NCI-H128 (cell line): ENCODE data around the gene COMMD10.

Experiments used
- DNase-seq: peaks from one replicate; lab custom pipeline; 2025; ENCODE audit not compliant: unreplicated experiment; lab: John Stamatoyannopoulos, UW

The COMMD10 gene

DNA sequence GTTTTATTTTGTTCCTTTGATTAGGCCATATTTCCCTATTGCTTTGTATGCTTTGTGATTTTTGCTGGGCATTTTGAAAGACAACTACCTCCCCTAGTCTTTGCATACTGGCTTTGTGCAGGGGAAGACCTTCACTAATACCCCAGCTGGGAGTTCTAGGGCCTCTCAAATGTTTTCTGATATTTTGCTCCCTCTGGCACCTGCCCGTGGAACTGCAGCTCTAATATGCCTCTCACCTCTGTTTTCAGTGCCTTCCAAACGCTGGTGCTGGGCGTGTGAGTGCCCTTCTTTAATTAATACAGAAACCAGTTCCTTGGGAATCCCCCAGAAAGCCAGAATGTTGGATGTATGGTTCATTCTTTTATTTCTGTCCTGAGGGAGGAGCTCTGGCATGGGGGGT is 204.5 kb downstream of the COMMD10 start:
- DNase-seq: no peak

DNA sequence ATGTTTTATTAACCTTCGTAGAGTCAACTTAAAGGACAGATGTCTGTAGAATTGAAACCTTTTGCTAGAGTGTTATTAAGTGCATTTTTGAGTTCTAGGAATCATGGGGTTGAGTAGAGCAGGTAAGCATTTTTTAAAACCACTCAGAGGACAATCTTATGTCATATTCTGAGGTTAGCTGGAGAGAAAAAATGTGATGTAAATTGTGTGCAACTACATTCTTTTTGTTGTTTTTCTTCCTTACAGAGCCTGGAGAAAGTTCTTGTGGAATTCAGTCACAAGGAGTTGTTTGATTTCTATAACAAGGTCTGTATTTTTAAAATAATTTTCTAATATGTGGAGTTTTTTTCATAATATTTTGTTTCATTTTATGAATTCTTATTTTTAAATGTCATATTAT is 206.4 kb downstream of the COMMD10 start:
- DNase-seq: no peak

DNA sequence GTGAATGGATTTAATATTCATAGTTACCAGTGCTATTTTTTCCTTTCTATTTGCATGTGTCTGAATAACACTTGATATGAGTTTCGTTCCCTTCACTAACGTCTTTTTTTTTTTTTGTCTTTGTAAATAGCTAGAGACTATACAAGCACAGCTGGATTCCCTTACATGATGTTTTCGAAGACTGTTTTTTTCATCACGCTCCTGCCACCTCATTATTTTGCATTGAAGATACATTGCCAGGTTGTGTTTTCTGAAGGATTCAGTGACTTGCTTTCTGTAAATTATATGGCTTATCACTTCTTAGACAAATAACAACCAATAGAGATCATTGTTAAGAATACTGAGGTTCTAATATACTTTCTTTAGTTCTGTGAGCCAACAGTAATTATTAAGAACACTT is 207.5 kb downstream of the COMMD10 start:
- no peak for DNase-seq

DNA sequence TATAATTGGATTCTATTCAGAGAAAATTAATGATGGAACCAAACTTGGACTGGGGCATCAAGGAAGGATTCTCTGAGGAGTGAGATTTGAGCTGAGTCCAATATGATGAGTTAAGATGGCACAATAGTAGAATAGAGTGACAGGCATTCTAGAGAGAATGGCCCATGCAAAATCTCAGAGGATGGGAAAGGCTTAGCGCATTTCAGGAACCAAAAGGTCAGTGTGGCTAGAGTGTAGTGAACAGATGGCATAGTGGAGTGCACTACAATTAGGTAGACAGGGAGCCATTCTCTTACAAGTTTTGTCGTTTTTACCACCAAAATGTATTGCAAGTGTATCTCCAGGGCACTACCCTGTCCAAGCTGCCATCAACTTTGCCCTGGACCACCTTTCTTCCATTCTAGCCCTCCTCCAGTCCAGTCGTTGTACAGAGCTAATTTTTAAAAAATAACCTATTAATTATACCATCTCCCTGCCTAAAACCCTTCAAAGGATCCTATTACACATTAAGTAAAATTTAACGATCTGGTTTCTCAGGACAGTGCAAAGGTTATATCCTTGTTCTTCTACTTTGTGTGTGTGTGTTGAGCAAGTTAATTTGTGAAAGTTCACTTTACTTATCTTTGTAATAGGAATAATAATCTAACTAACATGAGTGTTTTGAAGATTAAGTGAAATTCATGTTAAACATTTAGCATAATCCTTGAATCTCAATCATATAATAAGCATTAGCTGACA is 211.7 kb downstream of the COMMD10 start:
- no peak for DNase-seq

DNA sequence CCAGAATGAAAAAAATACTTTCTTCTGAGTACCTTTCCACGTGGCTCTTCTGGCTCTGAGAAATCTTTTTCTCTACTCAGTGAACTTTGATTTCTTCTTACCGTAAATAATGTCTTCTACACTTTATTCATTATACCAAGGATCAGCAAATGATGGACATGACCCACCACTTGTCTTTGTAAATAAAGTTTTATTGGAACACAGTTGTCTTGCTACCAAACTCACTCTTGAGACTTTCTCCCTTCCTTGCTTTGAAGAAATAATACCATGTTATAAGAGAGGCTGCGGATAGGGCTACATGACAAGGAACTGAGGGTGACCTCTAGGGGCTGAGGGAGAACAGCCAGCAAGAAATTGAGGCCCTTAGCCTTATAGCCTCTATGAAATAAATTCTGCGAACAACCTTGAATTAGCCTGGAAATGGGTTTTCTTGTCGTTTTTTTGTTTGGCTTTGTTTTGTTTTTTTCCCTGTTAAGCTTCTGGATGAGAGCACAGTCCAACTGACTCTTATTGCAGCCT is 212.5 kb downstream of the COMMD10 start:
- no peak for DNase-seq

DNA sequence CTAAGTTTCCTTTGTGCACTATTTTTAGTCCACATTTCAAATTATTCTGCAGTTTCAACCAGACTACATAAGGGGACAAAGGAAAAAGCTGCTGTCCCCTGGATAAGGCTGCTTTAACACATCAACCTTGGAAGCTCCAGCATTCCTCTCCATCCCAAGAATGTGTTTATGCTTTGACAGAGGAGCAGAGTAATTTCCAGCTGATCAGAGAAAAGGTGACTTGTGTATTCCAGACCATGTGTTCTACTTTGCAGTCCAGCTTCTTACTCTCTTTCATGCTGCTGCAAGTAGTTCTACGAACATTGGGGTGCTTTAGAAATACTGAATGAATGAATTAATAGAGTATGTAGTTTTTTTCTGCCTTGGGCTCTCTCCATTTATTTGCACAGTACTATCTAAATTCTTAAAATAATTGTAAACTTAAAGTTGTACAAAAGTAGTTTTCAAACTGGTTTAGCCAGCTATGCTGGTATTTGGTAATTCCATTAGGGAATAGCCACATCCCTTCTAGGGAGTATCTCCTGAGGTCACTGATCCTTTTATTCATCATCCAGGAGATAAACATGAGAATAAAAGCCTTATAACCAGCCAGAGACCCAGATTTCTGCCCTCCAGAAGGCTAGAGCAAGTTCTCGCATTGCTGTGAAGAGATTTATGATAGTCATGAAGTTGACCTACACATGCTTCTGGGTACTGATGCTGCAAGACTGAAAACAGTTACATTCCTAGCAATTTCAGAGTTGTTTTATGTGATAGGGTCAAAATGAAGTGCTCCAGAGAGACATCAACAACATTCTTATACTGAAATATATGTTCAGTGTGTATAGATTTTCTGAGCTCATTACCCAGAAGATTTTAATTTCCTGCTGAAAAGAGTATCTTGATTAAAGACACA is 215.2 kb downstream of the COMMD10 start:
- no peak for DNase-seq

DNA sequence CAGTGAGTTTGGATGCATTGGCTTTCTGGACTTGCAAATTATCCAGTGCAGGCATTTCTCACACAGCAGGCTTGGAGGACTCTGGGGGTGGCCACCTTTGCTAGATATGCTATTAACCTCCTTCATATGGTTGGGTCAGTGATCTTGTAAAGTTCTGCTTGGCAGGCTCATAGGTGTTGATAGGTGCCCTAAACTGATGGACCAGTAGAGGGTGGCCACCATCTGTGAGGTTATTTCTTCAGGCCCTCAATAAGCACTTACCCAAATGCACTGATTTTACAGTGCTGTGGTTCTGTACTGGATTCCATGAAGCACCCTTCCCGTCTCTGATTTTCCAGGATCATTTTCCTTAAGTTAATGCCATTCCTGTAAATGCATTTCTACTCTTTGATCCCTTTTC is 216.3 kb downstream of the COMMD10 start:
- no peak for DNase-seq

DNA sequence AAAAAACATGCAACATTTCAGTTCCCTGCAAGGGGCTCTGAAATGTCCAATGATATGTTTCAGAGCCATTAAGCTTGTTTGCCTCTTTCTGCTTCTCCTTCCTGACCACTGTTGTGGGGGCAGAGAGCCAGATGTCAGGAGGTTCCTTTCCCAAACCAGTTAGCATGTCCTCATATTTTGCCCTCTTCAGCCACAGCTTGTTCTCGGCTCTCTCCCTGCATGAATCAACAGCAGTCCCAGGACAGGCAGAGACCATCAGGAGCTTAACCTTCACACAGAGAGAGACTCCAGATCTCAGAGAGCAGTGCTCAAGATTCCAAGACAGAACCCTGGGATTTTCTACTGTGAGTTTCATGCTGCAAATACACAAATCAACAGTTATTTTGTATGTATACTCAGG is 218.5 kb downstream of the COMMD10 start:
- DNase-seq: no peak

DNA sequence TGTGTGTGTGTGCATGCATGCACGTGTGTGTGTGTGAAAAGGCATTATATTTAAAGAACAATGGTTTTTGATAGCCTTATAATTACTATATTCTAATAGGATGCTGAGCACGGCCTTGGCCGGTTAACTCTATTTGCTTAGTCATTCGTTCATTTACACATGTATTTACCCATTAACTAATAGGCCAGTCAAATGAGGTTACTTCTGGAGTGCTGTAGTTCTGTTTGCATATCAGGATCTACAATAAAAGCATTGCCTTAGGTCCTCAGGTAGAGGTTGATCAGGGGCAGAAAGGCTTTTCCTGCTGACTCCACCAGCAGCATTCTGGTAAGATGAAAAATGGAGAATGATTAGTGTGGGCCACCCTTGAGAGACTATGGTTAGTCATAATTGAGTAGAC is 219.0 kb downstream of the COMMD10 start:
- no peak for DNase-seq

DNA sequence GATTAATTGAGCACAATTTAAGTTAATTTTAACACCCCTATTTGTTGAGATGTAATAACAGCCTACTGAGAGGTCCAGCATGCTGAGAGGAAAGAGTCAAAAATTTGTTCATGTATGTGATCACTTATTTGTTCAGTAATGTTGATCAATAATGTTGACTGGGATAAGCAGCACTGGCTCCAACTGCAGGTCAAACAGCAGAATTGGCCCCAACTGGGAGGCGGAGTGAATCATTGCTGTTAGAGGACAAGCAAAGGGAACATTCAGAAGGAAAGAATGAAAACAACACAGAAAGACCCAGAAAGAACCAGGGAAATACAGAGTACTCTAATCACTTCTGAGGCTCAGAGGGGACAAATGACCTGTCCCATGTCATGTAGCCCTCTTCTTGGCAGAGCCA is 221.1 kb downstream of the COMMD10 start:
- no peak for DNase-seq

DNA sequence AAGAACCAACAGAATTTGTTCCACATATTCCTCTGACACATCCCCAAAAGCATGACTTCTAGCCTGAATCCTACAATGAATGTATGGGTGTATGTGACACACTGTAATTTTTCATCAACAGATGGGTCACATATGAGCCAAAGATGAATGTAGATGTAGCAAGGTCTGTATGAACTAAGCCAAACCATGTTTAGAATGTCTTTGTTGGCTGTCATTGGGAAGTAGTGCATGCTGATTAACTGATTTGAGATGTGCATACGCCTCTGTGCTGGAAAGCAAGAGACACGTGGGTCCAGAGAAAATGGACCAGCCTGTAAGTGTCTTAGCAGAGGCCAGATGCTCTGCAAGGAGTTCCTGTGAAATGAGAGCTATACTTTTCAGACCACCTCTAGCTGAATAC is 222.0 kb downstream of the COMMD10 start:
- DNase-seq: no peak

DNA sequence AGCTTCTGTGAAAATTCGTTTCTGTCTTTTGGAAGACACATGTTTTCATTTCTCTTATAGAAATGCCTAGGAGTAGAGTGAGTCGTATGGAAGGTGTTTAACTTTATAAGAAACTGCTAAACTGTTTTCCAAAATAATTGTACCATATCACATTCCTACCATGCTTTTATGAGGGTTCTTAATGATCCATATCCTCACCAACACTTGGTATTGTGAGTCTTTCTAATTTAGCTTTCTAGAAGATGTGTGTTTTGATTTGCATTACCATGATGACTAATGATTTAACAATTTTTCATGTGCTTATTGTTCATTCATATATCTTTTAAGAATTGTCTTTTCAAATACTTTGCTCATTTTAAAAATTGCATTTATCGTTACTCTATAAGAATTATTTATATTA is 223.6 kb downstream of the COMMD10 start:
- DNase-seq: no peak

DNA sequence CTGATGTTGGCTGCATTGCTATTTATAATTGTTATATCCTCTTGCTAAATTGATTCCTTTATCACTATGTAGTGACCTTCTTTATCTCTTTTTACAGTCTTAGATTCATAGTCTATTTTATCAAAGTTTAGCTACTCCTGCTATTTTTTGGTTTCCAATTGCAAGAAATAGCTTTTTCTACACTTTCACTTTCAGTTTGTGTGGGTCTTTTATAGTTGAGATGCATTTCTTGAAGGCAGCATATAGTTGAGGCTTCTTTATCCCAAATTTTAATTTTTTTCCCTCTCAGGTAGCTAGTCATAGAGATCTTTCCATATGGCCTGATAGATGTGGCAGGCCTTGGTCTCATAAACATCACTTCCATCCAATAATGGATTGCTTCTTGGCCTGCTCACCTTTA is 228.5 kb downstream of the COMMD10 start:
- no peak for DNase-seq

DNA sequence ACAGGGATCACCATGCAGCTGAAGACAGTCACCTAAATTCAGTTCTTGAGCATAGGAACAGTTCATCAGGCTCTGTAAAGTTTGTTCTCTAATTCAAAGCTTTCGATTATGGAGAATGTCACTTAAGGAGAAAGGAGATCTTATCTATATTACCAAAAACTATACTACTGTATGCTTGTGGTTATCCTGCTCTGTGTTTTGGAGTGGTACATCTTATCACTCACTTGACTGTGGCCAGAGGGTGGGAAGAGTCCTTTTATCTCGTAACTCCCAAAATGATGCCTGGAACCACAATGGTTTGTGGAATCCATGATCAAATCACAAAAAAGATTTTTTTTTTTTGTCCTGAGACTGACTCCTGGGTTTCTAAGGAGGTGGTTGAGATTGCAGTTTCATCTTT is 230.7 kb downstream of the COMMD10 start:
- no peak for DNase-seq

DNA sequence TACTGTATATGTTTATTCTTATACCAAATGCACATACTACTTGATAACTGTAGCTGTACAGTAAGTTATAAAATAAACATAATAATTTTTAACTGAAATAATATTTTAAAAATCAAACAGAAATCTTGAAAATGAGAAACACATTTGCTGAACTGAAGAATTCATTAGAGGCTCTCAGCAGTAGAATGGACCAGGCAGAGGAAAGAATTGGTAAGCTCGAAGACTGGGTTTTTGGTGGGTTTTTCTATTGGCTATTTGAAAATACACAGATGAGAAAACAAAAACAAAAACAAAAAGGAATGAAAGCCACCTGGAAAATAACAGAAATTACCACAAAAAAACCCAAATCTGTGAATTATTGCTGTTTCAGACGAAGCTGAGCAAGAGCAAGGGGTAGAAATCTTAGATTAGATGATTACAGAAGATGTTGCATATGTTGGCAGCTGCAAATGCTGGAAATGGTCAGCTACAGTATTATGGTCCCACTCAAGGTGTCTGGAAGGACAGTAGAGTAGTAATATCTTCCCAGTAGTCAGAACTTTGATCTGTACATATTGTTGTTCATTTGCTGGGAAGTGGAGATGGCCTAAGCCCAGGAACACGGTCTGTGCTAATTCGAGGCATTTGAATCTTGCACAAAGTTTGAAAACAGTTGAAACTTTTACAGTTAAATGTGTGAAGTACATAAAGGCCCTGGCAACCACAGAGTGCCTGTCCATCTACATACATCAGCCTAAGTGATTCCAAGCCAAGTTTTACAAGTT is 233.4 kb downstream of the COMMD10 start:
- DNase-seq: no peak

DNA sequence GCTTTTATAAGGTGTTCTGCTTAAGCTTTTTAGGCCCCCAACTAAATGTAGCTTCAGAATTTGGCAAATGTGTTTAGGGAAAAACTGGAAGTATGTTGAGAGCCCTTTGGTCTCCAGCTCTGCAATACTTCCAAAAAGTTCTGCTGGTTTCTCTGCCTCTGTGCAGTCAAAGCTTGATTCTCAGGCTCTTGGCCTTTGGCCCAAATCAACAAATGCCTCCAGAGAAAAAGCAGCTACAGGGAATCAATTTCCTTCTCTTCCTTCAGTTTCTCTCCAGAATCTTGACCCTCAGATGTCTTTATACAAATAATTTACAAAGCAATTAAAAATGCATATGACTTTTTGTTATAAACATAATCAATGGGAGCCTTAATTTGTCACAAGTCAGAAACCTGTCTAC is 235.7 kb downstream of the COMMD10 start:
- no peak for DNase-seq

DNA sequence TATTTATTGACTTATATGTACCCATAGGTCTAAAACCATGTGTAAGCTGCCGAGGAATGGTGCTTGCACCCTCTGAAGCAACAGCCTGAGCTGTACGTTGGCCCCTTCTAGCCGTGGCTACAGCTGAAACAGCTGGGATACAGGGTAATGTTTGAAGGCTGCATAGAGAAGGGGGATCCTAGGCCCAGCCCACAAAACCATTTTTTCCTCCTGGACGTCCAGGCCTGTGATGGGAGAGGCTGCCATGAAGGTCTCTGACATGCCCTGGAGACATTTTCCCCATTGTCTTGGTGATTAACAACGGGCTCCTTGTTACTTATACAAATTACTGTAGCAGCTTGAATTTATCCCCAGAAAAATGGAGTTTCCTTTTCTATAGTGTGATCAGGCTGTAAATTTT is 244.7 kb downstream of the COMMD10 start:
- DNase-seq: no peak

DNA sequence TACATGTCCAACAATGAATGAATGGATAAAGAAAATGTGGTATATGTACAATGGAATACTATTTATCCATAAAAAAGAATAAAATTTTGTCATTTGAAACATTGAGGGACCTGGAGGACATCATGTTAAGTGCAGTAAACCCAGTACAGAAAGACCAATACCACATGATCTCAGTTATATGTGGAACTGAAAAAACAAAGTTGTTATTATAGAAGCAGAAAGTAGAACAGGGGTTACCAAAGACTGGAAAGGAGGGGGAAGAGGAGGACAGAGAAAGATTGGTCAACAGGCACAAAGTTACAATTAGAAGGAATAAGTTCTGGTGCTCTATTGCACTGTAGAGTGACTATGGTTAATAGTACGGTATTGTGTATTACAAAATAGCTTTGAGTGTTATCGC is 256.0 kb downstream of the COMMD10 start:
- no peak for DNase-seq
